PFSK-1 (cell line): ENCODE data around the gene PIKFYVE. TPM values are rescaled to one million over a fixed set of nuclear protein-coding genes. Genes with fewer than 3 reads are reported as not detected.

Experiments used
- FOXP2 ChIP-seq: optimal IDR thresholded peaks from 2 replicates; pipeline ENCODE3; 2011; ENCODE audit warnings: borderline replicate concordance, control low read depth, inconsistent platforms; ENCODE audit not compliant: insufficient read depth; ENCODE audit errors: extremely low read length, extremely low read depth
- POLR2AphosphoS5 ChIP-seq: IDR thresholded peaks from 2 replicates; pipeline ENCODE4 v1.6.1; 2012; ENCODE audit warnings: low read depth, mild to moderate bottlenecking, control low read depth, low read length, moderate library complexity
- SIN3A ChIP-seq: IDR thresholded peaks from 2 replicates; pipeline ENCODE4 v1.6.1; 2012; ENCODE audit warnings: mild to moderate bottlenecking, low read length, moderate library complexity, borderline replicate concordance; ENCODE audit not compliant: insufficient read depth
- TAF1 ChIP-seq: IDR thresholded peaks from 2 replicates; pipeline ENCODE4 v1.6.1; 2012; ENCODE audit warnings: low read length, control low read depth, borderline replicate concordance; ENCODE audit not compliant: insufficient read depth
- polyA plus RNA-seq: library from polyadenylated mRNA; unstranded; fragments of >200 nt; gene quantifications from one replicate; pipeline ENCODE4 v1.2.1, GENCODE V29; 2012; ENCODE audit warnings: low read depth, missing spikeins; ENCODE audit not compliant: insufficient read length
- TF ChIP-seq, protein P1 (sequence below), 2 experiments: IDR thresholded peaks; 2 replicates each; pipeline versions ENCODE4 v1.6.1 to v1.8.0; 2011 to 2012; ENCODE audit warnings: low read depth in 2 of 2, low read length in 2 of 2, control low read depth in 1 of 2, inconsistent platforms in 1 of 2, mild to moderate bottlenecking in 1 of 2, moderate library complexity in 1 of 2; ENCODE audit not compliant: insufficient read depth in 1 of 2

PIKFYVE gene, protein sequence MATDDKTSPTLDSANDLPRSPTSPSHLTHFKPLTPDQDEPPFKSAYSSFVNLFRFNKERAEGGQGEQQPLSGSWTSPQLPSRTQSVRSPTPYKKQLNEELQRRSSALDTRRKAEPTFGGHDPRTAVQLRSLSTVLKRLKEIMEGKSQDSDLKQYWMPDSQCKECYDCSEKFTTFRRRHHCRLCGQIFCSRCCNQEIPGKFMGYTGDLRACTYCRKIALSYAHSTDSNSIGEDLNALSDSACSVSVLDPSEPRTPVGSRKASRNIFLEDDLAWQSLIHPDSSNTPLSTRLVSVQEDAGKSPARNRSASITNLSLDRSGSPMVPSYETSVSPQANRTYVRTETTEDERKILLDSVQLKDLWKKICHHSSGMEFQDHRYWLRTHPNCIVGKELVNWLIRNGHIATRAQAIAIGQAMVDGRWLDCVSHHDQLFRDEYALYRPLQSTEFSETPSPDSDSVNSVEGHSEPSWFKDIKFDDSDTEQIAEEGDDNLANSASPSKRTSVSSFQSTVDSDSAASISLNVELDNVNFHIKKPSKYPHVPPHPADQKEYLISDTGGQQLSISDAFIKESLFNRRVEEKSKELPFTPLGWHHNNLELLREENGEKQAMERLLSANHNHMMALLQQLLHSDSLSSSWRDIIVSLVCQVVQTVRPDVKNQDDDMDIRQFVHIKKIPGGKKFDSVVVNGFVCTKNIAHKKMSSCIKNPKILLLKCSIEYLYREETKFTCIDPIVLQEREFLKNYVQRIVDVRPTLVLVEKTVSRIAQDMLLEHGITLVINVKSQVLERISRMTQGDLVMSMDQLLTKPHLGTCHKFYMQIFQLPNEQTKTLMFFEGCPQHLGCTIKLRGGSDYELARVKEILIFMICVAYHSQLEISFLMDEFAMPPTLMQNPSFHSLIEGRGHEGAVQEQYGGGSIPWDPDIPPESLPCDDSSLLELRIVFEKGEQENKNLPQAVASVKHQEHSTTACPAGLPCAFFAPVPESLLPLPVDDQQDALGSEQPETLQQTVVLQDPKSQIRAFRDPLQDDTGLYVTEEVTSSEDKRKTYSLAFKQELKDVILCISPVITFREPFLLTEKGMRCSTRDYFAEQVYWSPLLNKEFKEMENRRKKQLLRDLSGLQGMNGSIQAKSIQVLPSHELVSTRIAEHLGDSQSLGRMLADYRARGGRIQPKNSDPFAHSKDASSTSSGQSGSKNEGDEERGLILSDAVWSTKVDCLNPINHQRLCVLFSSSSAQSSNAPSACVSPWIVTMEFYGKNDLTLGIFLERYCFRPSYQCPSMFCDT (N-terminal part only)
- polyA plus RNA-seq, result 3.5 TPM

DNA sequence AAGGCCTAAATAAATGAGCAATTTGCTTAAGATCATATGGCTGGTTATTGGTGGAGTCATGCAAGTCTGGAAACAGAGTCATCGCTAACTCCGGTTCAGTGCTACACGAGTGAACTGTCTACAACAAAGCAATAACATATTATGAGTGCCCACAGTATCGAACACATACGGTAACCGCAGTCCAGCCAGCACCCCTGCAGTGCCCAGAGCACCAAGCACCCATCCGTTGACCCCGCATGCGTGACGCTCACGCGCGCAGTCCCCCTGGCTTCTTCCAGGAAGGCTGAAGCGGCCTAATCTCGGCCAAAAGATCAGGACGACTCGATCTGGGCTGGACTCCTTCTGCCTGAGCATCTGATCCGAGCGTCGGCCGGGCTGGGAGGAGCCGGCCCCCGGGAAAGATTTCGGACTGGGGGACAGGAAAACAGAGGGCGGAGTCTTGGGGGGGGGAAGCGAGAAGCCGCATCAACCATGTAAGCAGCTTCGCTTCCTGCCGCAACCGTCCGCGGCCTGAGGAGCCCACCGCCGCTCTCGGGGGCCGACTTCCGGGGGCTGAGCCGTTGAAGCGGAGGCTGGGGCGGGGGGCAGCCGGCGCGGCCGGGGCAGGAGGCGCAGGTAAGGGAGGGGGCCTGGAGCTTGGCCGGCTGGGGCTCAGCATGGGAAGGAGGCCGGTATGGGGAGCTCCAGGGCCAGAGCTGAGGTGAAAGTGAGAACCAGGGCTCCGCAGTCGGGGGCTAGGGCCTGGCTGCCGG, at the start of gene PIKFYVE:
Gene PIKFYVE, plus strand, starts transcription at position 455 of the 752 bp plus-strand sequence. CDS start 5,265 bp downstream, outside the sequence.
- TF ChIP-seq TAF1 (no peak), SIN3A (peak; percentile 44; the same call in 1 of the 2 replicates), FOXP2 (peak; percentile 74), POLR2AphosphoS5 (peak; percentile 65)
- TF ChIP-seq, protein P1, sequence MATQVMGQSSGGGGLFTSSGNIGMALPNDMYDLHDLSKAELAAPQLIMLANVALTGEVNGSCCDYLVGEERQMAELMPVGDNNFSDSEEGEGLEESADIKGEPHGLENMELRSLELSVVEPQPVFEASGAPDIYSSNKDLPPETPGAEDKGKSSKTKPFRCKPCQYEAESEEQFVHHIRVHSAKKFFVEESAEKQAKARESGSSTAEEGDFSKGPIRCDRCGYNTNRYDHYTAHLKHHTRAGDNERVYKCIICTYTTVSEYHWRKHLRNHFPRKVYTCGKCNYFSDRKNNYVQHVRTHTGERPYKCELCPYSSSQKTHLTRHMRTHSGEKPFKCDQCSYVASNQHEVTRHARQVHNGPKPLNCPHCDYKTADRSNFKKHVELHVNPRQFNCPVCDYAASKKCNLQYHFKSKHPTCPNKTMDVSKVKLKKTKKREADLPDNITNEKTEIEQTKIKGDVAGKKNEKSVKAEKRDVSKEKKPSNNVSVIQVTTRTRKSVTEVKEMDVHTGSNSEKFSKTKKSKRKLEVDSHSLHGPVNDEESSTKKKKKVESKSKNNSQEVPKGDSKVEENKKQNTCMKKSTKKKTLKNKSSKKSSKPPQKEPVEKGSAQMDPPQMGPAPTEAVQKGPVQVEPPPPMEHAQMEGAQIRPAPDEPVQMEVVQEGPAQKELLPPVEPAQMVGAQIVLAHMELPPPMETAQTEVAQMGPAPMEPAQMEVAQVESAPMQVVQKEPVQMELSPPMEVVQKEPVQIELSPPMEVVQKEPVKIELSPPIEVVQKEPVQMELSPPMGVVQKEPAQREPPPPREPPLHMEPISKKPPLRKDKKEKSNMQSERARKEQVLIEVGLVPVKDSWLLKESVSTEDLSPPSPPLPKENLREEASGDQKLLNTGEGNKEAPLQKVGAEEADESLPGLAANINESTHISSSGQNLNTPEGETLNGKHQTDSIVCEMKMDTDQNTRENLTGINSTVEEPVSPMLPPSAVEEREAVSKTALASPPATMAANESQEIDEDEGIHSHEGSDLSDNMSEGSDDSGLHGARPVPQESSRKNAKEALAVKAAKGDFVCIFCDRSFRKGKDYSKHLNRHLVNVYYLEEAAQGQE (IDR thresholded peaks at IDR 0.05; ENCODE audit: insufficient read depth in 1 of 2, low read depth in 2 of 2, low read length in 2 of 2), result peak in 1 of 2 experiments; percentile 44; a peak in 1 of 4 replicates

DNA sequence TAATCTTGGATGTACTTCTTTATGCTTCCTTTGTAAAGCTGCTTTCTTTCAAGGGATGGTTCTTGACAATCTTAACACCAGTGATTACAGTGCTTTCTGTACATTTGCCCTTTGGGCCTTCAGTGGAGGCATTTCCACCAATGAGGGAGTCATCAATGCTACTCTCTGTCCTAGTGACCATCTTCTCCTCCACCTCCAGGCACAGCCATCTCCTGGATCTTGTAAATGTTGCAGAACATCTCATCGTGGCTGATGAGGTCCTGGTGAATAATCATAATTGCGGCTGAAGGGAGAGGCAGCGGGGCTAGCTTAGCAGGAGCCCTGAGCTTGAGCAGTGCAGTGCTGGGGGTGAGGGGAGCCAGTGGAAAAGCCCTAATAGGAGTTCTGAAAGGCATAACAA, 43.7 kb upstream of the PIKFYVE start:
- no peak for TF ChIP-seq POLR2AphosphoS5
- TF ChIP-seq SIN3A, result no peak

DNA sequence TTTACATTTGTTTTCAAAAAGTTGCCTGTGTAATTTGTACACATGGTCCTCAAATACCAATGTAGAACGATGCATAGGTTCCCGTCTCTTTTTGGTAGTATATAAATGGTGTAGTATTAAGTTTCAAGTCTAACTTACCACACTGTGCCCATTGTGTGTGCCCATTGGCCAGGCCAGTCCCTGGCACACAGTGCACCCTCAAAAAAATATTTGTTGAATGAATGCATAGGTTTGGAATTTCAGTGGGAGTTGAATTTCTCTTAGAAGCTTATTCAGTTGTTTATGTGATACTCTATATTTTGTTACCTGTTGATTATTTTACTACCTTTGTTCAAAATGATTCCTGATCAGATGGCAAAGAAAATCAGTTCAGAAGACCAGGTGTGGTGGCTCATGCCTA, 41.3 kb upstream of the PIKFYVE start:
- no peak for TF ChIP-seq SIN3A
- no peak for TF ChIP-seq FOXP2
- TF ChIP-seq, protein P1 (IDR thresholded peaks at IDR 0.05; ENCODE audit: insufficient read depth in 1 of 2, low read depth in 2 of 2, low read length in 2 of 2), result no peak
- TF ChIP-seq POLR2AphosphoS5, result no peak
- TF ChIP-seq TAF1, result no peak

DNA sequence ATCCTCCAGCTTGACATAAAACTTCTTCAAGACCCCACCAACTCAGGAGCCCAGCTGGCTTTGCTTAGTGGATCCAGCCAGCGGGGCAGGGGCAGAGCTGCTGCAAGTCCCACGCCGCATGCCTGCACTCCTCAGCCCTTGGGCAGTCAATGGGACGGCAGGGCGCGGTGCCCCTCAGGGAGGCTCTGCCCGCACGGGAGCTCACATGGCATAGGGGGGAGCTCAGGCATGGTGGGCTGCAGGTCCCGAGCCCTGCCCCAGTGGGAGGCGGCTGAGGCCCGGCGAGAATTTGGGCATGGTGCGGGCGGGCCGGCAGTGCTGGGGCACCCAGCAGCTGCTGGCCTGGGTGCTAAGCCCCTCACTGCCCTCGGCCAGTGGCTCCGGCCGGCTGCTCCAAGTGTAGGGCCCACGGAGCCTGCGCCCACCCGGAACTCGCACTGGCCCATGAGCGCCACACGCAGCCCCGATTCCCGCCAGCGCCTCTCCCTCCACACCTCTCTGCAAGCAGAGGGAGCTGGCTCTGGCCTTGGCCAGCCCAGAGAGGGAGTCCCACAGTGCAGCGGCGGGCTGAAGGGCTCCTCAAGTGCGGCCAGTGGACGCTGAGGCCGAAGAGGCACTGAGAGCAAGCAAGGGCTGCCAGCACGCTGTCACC, 38.3 kb upstream of the PIKFYVE start:
- TF ChIP-seq POLR2AphosphoS5, result no peak
- TF ChIP-seq SIN3A, result no peak
- TF ChIP-seq, protein P1 (IDR thresholded peaks at IDR 0.05; ENCODE audit: insufficient read depth in 1 of 2, low read depth in 2 of 2, low read length in 2 of 2), result no peak
- TF ChIP-seq FOXP2, result no peak
- TF ChIP-seq TAF1, result no peak
